ENCODE results near the gene PPP2R2C.

PPP2R2C gene

DNA sequence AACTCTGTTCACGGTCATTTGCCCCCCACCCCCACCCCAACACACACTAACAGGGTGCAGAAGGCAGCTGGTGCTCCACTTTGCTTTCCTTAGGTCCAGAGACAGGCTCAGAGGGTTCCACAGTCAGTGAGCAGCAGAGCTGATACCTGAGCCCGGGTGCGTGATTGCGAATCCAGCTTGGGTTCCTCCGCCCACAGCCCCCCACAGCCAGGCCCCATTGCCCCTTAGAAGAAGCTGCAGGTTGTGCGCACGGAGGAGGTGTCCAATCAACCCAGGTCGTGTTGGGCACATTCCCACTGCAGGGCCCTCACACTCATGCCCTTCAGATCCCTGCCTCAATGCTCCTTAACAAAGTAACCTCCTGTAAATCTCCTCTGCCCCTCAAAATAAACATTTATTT is 117.8 kb downstream of the PPP2R2C start:
- TF ChIP-seq, protein P1, sequence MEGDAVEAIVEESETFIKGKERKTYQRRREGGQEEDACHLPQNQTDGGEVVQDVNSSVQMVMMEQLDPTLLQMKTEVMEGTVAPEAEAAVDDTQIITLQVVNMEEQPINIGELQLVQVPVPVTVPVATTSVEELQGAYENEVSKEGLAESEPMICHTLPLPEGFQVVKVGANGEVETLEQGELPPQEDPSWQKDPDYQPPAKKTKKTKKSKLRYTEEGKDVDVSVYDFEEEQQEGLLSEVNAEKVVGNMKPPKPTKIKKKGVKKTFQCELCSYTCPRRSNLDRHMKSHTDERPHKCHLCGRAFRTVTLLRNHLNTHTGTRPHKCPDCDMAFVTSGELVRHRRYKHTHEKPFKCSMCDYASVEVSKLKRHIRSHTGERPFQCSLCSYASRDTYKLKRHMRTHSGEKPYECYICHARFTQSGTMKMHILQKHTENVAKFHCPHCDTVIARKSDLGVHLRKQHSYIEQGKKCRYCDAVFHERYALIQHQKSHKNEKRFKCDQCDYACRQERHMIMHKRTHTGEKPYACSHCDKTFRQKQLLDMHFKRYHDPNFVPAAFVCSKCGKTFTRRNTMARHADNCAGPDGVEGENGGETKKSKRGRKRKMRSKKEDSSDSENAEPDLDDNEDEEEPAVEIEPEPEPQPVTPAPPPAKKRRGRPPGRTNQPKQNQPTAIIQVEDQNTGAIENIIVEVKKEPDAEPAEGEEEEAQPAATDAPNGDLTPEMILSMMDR (IDR thresholded peaks at IDR 0.05; ENCODE audit: low read depth, low read length): no peak

DNA sequence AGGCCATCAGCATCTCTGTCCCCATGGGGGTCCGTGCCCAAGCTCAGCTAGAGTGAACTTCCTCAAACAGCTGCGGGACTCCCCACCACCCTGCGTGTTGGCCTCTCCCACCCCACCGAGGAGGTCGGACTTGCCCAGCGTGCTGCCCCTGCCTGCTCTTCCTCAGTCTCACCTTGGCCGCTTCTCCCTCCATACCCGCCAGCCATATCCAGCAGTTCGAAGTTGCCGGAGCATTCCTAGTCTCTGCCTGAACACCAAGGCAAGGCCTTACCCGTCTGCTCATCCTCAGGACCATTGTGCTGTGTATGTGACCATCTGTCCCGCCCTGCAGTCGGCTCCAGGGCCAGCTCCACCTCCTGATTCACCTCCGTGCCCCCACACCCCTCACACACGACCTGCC is 118.3 kb downstream of the PPP2R2C start:
- DNase-seq (ENCODE audit: low read depth, low spot score): no peak
- TF ChIP-seq, protein P1 (IDR thresholded peaks at IDR 0.05; ENCODE audit: low read depth, low read length): no peak
- H3K4me3 ChIP-seq (ENCODE audit: low read depth, low read length): no peak overlapping the region
- in situ Hi-C loops (cut with HindIII; ENCODE audit: low sequenced_read_pairs): no loop called here

More for the DNA sequence above, 117.8 kb downstream of the PPP2R2C start:
- no peak for DNase-seq (ENCODE audit: low read depth, low spot score)
- no peak overlapping the region for H3K4me3 ChIP-seq (ENCODE audit: low read depth, low read length)
- in situ Hi-C loops (cut with HindIII; ENCODE audit: low sequenced_read_pairs): no loop called here

DNA sequence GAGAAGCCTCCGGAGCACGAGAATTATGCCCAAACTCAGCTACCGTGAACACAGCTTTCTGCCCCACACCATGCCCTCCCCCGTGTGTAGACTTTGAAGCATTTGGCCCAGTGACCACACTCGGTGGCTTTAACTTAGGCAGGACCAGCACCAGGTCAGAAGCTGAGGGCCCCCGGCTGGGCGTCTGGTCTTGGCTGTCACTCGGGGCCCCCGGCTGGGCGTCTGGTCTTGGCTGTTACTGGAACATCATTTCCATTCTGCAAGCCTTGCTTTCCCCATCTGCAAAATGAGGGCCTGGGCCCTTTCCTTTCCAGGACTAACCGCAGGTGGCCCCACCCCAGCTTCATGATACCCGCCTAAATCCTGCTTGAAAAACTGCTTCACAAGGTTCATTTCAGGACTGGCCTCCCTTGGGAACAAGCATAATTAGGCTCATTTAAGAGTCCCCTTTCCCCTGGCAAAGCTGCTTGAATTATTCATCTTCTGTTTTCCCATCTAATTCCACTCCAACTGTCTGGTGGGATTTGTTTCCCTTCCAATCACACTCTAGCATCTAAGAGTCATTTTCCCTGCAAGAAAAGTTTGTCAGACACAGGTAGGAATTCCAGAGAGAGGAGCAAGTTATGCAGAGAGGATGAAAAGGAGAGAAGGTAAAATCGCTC is 120.3 kb downstream of the PPP2R2C start:
- no peak for DNase-seq (ENCODE audit: low read depth, low spot score)

DNA sequence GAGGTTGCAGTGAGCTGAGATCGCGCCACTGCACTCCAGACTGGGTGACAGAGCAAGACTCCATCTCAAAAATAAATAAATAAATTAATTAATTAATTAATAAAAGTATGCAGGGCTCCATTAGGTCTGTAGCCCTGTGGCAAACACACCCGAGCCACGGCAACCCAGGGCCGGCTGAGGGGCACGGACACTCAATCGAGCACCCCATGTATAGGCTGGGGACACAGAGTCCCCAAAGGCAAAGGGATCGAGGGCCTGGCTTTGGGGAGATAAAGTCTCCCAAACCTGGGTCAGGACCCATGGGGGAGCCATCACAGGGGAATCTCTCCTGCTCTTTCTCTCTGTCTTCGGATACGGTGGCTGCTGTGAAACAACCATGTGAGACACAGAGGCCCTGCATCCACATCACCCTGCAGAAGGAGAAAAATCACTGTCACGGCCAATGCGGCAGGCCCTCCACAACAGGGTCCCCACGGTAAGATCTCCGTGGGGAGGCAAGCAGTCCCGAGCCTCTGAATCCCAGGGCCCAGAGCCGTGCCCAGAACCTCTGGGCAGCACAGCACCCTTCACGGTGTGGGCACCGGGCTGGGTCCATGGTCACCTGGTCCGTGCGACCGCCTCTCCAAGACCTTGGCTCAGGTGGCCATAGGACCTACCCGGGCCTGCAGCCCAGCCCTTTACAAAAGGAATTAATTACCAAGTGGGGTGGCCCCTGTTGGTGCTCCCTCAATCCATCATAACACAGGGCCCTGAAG is 121.0 kb downstream of the PPP2R2C start:
- H3K4me3 ChIP-seq (ENCODE audit: low read depth, low read length): no peak overlapping the region
- TF ChIP-seq, protein P1 (IDR thresholded peaks at IDR 0.05; ENCODE audit: low read depth, low read length): no peak
- in situ Hi-C loops (cut with HindIII; ENCODE audit: low sequenced_read_pairs): no loop called here
- no peak for DNase-seq (ENCODE audit: low read depth, low spot score)

More for the DNA sequence above, 120.3 kb downstream of the PPP2R2C start:
- TF ChIP-seq, protein P1 (IDR thresholded peaks at IDR 0.05; ENCODE audit: low read depth, low read length): no peak
- in situ Hi-C loops (cut with HindIII; ENCODE audit: low sequenced_read_pairs): no loop called here
- no peak overlapping the region for H3K4me3 ChIP-seq (ENCODE audit: low read depth, low read length)

DNA sequence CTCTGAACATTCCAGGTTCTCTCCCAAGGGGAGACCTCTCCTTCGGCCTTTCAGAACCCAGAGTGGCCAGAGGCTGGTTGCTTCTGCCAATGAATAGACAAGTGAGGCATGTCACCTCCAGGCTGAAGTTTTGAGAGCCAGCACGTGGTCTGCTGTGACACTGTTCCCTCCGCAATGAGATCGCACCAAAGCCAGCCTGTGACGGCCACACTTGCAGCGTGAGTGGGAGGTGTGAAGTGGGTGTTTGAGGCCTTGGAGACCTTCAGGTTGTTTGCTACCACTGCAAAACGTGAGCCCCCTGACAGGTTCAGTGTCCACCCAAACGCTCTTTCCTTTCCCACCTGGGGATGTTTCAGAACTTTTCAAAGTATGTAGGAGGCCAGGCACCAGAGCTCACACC is 121.8 kb downstream of the PPP2R2C start:
- in situ Hi-C loops (cut with HindIII; ENCODE audit: low sequenced_read_pairs): no loop called here

DNA sequence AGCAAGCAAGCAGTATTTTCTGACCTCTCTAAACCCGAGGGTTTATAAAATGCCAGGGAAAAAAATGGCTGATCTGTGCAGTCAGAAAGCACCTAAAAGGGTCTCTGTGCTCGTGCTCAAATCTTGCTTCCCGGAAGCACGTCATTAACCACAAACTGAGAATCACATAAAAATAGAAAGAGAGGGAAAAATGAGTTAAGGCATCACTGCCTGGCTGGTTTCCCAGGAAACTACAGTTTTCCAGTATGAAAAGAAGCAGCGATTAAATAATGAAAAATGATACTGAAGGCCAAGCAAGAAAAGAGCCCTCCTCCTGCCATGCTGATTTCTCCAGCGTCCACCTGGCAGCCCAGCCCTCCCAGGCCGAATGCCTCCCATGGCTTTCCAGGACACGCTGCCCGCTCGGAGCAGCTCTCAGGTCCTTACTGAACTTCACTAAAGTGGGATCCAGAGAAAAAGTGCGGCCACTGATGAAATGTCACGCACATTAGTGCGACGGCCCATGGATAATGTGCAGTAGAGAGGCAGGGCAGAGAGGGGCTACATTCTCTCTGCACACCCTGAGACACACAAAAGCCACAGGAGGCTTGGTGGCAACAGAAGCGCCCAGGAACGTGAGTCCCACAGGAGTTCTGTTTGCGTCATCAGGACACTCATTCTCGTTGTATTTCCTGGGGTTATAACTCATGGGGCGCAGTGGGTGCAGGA is 122.4 kb downstream of the PPP2R2C start:
- DNase-seq (ENCODE audit: low read depth, low spot score): peak; percentile 4
- in situ Hi-C loops (cut with HindIII; ENCODE audit: low sequenced_read_pairs): no loop called here
- TF ChIP-seq, protein P1 (IDR thresholded peaks at IDR 0.05; ENCODE audit: low read depth, low read length): no peak
- no peak overlapping the region for H3K4me3 ChIP-seq (ENCODE audit: low read depth, low read length)

More for the DNA sequence above, 121.8 kb downstream of the PPP2R2C start:
- DNase-seq (ENCODE audit: low read depth, low spot score): no peak
- TF ChIP-seq, protein P1 (IDR thresholded peaks at IDR 0.05; ENCODE audit: low read depth, low read length): no peak
- no peak overlapping the region for H3K4me3 ChIP-seq (ENCODE audit: low read depth, low read length)

All from astrocyte of the spinal cord (primary cell).